Osteoblast (primary cell): ENCODE data around the gene IL26. TPM values are rescaled to one million over a fixed set of nuclear protein-coding genes. Genes with fewer than 3 reads are reported as not detected.
A peak's percentile ranks its signal among the peaks of the same experiment; 100 is the strongest.

Source experiments
- DNase-seq: peaks from one replicate; pipeline ENCODE4 v3.0.0; 2011; ENCODE audit warnings: low spot score, mixed read lengths; ENCODE audit not compliant: insufficient read length; ENCODE audit errors: missing footprints
- H2AFZ ChIP-seq: 2 replicates; pipeline ENCODE4 v1.6.0; 2011; ENCODE audit warnings: mild to moderate bottlenecking, low read length
- H3K27ac ChIP-seq: 2 replicates; pipeline ENCODE4 v1.5.1; 2011; ENCODE audit warnings: mild to moderate bottlenecking, low read depth, low read length, moderate library complexity
- H3K27me3 ChIP-seq: 2 replicates; pipeline ENCODE4 v1.6.0; 2012; ENCODE audit warnings: mild to moderate bottlenecking, control low read depth, inconsistent platforms, low read length, moderate library complexity; ENCODE audit not compliant: insufficient read depth
- H3K36me3 ChIP-seq: 2 replicates; pipeline ENCODE4 v1.5.1; 2011; ENCODE audit warnings: mild to moderate bottlenecking, low read length, control low read depth, moderate library complexity; ENCODE audit not compliant: insufficient read depth
- H3K4me1 ChIP-seq: 2 replicates; pipeline ENCODE4 v1.5.1; 2011; ENCODE audit warnings: mild to moderate bottlenecking, low read length, control low read depth, moderate library complexity; ENCODE audit not compliant: insufficient read depth
- H3K4me2 ChIP-seq: 2 replicates; pipeline ENCODE4 v1.6.0; 2011; ENCODE audit warnings: mild to moderate bottlenecking, low read length; ENCODE audit not compliant: insufficient read depth
- H3K4me3 ChIP-seq: fragments of 200-600 bp; sonication (generic); 3 replicates; pipeline ENCODE4 v1.5.1; 2012; ENCODE audit warnings: mild to moderate bottlenecking, low read length, inconsistent platforms; ENCODE audit not compliant: insufficient read depth
- H3K79me2 ChIP-seq: 2 replicates; pipeline ENCODE4 v1.6.0; 2012; ENCODE audit warnings: mild to moderate bottlenecking, low read length, control low read depth, inconsistent platforms; ENCODE audit not compliant: insufficient read depth
- H3K9me3 ChIP-seq: 2 replicates; pipeline ENCODE4 v1.5.1; 2011; ENCODE audit warnings: low read depth, low read length, control low read depth
- H4K20me1 ChIP-seq: 2 replicates; pipeline ENCODE4 v1.6.0; 2012; ENCODE audit warnings: mild to moderate bottlenecking, low read length, control low read depth; ENCODE audit not compliant: insufficient read depth
- CTCF ChIP-seq: IDR thresholded peaks from 2 replicates; pipeline ENCODE4 v1.5.1; 2011; ENCODE audit warnings: mild to moderate bottlenecking, low read depth, low read length, moderate library complexity; ENCODE audit errors: extremely low read depth
- total RNA-seq: library from RNA; depleted of rRNA; stranded (reverse); fragments of >200 nt; gene quantifications from 2 replicates; pipeline ENCODE4 v1.2.3, GENCODE V29; 2012

Gene IL26
- total RNA-seq, 1 donor = 3.6 TPM

DNA sequence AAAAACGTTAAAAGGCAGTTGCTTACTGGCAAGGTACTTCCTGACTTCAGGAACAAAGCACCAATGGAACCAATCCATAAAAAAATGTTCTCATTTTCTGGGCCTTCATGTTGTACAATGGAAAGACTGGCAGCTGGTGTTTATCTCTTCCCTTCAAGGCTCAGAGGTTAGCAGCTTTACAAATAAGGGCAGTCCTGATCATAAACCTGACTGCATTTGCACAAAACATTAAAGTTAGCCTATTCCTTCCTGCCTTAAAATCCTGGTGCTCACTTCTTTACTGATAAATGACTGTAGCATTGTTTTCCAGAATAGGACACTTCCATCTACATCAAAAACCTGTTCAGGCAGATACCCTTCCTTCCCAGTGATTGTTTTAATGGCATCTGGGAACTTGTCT, 19.2 kb downstream of the IL26 start:
- H3K4me2 ChIP-seq = no peak overlapping the region
- TF ChIP-seq CTCF = no peak
- no peaks in the 10 kb centered on the region for H4K20me1 ChIP-seq
- H3K36me3 ChIP-seq = no peaks in the 10 kb centered on the region
- H2AFZ ChIP-seq = no peak overlapping the region
- H3K9me3 ChIP-seq = no peaks in the 10 kb centered on the region
- no peaks in the 10 kb centered on the region for H3K4me1 ChIP-seq
- H3K4me3 ChIP-seq = no peak overlapping the region
- no peak overlapping the region for H3K27ac ChIP-seq
- no peak for DNase-seq
- H3K27me3 ChIP-seq = peaks cover 51% of the 10 kb centered on the region
- H3K79me2 ChIP-seq = no peaks in the 10 kb centered on the region

GRCh38 chr12:68203460-68203875, 22.1 kb downstream of the IL26 start:
- Histone ChIP-seq H4K20me1 (no peaks in the 10 kb centered on the region), H3K9me3 (no peaks in the 10 kb centered on the region), H3K27me3 (peaks cover 34% of the 10 kb centered on the region), H3K4me1 (peaks cover 4% of the 10 kb centered on the region), H3K4me2 (no peak overlapping the region), H3K4me3 (no peak overlapping the region), H3K79me2 (no peaks in the 10 kb centered on the region), H2AFZ (no peak overlapping the region), H3K36me3 (no peaks in the 10 kb centered on the region), H3K27ac (no peak overlapping the region)
- DNase-seq = no peak
- no peak for TF ChIP-seq CTCF

- TF ChIP-seq CTCF = no peak
- H3K79me2 ChIP-seq = no peaks in the 10 kb centered on the region
- no peak overlapping the region for H2AFZ ChIP-seq
- peak; percentile 2 for DNase-seq
- no peak overlapping the region for H3K4me2 ChIP-seq
- peaks cover 4% of the 10 kb centered on the region for H3K4me1 ChIP-seq
- no peaks in the 10 kb centered on the region for H3K36me3 ChIP-seq
- peaks cover 28% of the 10 kb centered on the region for H3K27me3 ChIP-seq
- H4K20me1 ChIP-seq = no peaks in the 10 kb centered on the region
- H3K4me3 ChIP-seq = no peak overlapping the region
- H3K9me3 ChIP-seq = no peaks in the 10 kb centered on the region
- H3K27ac ChIP-seq = no peak overlapping the region
Observed at GRCh38 chr12:68200854-68201253, 24.8 kb downstream of the IL26 start.

GRCh38 chr12:68199127-68199526, 26.5 kb downstream of the IL26 start:
- Histone ChIP-seq H3K27me3 (peaks cover 26% of the 10 kb centered on the region), H3K4me2 (no peak overlapping the region), H3K27ac (no peak overlapping the region), H2AFZ (no peak overlapping the region), H3K4me1 (peaks cover 4% of the 10 kb centered on the region), H3K79me2 (no peaks in the 10 kb centered on the region), H3K9me3 (no peaks in the 10 kb centered on the region), H4K20me1 (no peaks in the 10 kb centered on the region), H3K4me3 (no peak overlapping the region), H3K36me3 (no peaks in the 10 kb centered on the region)
- DNase-seq = no peak
- no peak for TF ChIP-seq CTCF
